Esophagus muscularis mucosa (tissue), 4 donors: ENCODE measurements around the gene TBC1D10B. TPM values are rescaled to one million over a fixed set of nuclear protein-coding genes. Genes with fewer than 3 reads are reported as not detected.

ENCODE experiments used
- DNase-seq: peaks from one replicate; pipeline ENCODE4 v3.0.0-alpha.2; 2017; ENCODE audit errors: extremely low spot score
- H3K27ac ChIP-seq, 4 donors: fragments of 200-600 bp; sonication (generic); replicated peaks in 1 of 4; 1 replicate in 3 of 4; 2 replicates in 1 of 4; pipeline ENCODE4 v1.5.1; 2016 to 2019; ENCODE audit warnings: mild to moderate bottlenecking in 1 of 4
- H3K27me3 ChIP-seq, 4 donors: fragments of 200-600 bp; sonication (generic); one replicate each; pipeline versions ENCODE4 v1.5.1 to v1.6.0; 2016 to 2019
- H3K36me3 ChIP-seq, 4 donors: fragments of 200-600 bp; sonication (generic); one replicate each; pipeline ENCODE4 v1.5.1; 2016 to 2019
- H3K4me1 ChIP-seq, 4 donors: fragments of 200-600 bp; sonication (generic); one replicate each; pipeline ENCODE4 v1.5.1; 2016 to 2019
- H3K4me3 ChIP-seq, 4 donors: fragments of 200-600 bp; sonication (generic); 1 replicate in 2 of 4; 2 replicates in 2 of 4; pipeline ENCODE4 v1.5.1; 2016 to 2019; ENCODE audit warnings: mild to moderate bottlenecking in 4 of 4, moderate library complexity in 1 of 4
- H3K9me3 ChIP-seq, 4 donors: fragments of 200-600 bp; sonication (generic); 1 replicate in 3 of 4; 2 replicates in 1 of 4; pipeline ENCODE4 v1.5.1; 2016 to 2019
- EP300 ChIP-seq: sonication (generic); formaldehyde crosslinking; IDR thresholded peaks from one replicate; pipeline ENCODE4 v1.6.1; 2017; ENCODE audit warnings: antibody characterized with exemption
- POLR2A ChIP-seq: fragments of 450-650 bp; IDR thresholded peaks from one replicate; pipeline ENCODE4 v1.6.1; 2017; ENCODE audit warnings: antibody characterized with exemption, moderate library complexity, mild to moderate bottlenecking, low read depth
- POLR2AphosphoS5 ChIP-seq, 2 donors: sonication (generic); formaldehyde crosslinking; IDR thresholded peaks; one replicate each; pipeline ENCODE4 v1.6.1; 2017; ENCODE audit warnings: antibody characterized with exemption in 2 of 2
- WGBS: methylation state at CpG from one replicate; pipeline ENCODE4 v1.1.5; 2018; 5-methylcytosine and 5-hydroxymethylcytosine counted together
- intact Hi-C: fragments of 100-400 bp; cut with DNase I; formaldehyde crosslinking; loops from one replicate; pipeline ENCODE4 v1.15.1; 2023
- total RNA-seq, 4 donors: library from RNA; depleted of rRNA; stranded (reverse); fragments of >200 nt; gene quantifications; one replicate each; pipeline versions ENCODE4 v1.1.0 to v1.2.1, GENCODE V29; 2016
- TF ChIP-seq, protein P1 (sequence below), 3 experiments: fragments of 200-600 bp in 2 of 3; fragments of 450-650 bp in 1 of 3; sonication (generic) in 2 of 3; IDR thresholded peaks; one replicate each; pipeline ENCODE4 v1.5.1; 2017 to 2019; ENCODE audit warnings: antibody characterized with exemption in 3 of 3, mild to moderate bottlenecking in 2 of 3, moderate library complexity in 1 of 3

The TBC1D10B gene
- total RNA-seq, 4 donors from 2014 or later: 21.2 to 41.5 (median 29.4) TPM

- no peaks in the 10 kb centered on the region for H3K27me3 ChIP-seq
- TF ChIP-seq POLR2A (no peak), POLR2AphosphoS5 (IDR thresholded peaks at IDR 0.05) (no peak), EP300 (no peak)
- TF ChIP-seq, protein P1, sequence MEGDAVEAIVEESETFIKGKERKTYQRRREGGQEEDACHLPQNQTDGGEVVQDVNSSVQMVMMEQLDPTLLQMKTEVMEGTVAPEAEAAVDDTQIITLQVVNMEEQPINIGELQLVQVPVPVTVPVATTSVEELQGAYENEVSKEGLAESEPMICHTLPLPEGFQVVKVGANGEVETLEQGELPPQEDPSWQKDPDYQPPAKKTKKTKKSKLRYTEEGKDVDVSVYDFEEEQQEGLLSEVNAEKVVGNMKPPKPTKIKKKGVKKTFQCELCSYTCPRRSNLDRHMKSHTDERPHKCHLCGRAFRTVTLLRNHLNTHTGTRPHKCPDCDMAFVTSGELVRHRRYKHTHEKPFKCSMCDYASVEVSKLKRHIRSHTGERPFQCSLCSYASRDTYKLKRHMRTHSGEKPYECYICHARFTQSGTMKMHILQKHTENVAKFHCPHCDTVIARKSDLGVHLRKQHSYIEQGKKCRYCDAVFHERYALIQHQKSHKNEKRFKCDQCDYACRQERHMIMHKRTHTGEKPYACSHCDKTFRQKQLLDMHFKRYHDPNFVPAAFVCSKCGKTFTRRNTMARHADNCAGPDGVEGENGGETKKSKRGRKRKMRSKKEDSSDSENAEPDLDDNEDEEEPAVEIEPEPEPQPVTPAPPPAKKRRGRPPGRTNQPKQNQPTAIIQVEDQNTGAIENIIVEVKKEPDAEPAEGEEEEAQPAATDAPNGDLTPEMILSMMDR (IDR thresholded peaks at IDR 0.05): no peak
- H3K4me3 ChIP-seq: no peak overlapping the region
- H3K27ac ChIP-seq: no peak overlapping the region
- H3K9me3 ChIP-seq: no peaks in the 10 kb centered on the region
- WGBS: 85% methylated on average over 8 of the region's 8 CpGs
- intact Hi-C loops: no loop called here
- no peaks in the 10 kb centered on the region for H3K36me3 ChIP-seq
- peaks cover 23 to 37% (median 29%) of the 10 kb centered on the region in 4 donors for H3K4me1 ChIP-seq
- no peak for DNase-seq
Observed at GRCh38 chr16:30375864-30376263, 5.6 kb upstream of the TBC1D10B start.

DNA sequence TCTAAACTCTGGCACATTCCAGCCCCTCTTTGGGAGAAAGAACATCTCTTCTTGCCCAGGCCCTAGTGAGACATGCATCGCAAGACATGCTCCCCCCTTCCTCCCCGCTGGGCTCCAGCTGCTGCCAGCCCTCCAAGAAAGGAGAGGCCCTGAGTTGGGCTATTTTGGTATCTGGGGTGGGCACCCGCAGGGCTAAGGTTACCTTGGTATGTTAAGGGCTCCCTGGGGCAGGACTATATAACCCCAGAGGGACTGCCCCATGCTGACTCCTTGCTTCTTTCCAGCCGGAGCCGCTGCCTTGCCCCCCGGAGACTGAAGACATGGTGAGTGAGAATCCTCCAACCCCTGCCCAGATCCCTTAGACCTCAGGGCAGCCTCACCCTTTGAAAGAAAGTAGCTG is 4.2 kb upstream of the TBC1D10B start, which contains the start of gene MYL11:
TSS of gene MYL11 (plus strand) at position 265 of the 400 bp plus-strand sequence. CDS start at position 321, 56 bp downstream.
- 91% methylated on average over 6 of the region's 6 CpGs for WGBS
- TF ChIP-seq EP300 (no peak), POLR2AphosphoS5 (IDR thresholded peaks at IDR 0.05) (no peak), POLR2A (no peak)
- TF ChIP-seq, protein P1 (IDR thresholded peaks at IDR 0.05): no peak
- intact Hi-C loops: no loop called here

GRCh38 chr16:30372725-30373124 is 2.4 kb upstream of the TBC1D10B start:
- no peak for TF ChIP-seq POLR2A
- TF ChIP-seq, protein P1 (IDR thresholded peaks at IDR 0.05): no peak
- TF ChIP-seq POLR2AphosphoS5 (IDR thresholded peaks at IDR 0.05): no peak
- no peak for TF ChIP-seq EP300
- Histone ChIP-seq H3K27me3 (no peaks in the 10 kb centered on the region), H3K4me3 (no peak overlapping the region), H3K27ac (no peak overlapping the region), H3K36me3 (no peaks in the 10 kb centered on the region), H3K4me1 (peaks cover 29 to 38% (median 34%) of the 10 kb centered on the region in 4 donors), H3K9me3 (no peaks in the 10 kb centered on the region)
- DNase-seq: no peak
- 94% methylated on average over 5 of the region's 5 CpGs for WGBS
- intact Hi-C loops: no loop called here

More for the DNA sequence above, 4.2 kb upstream of the TBC1D10B start, which contains the start of gene MYL11:
- no peaks in the 10 kb centered on the region for H3K9me3 ChIP-seq
- H3K4me1 ChIP-seq: peaks cover 23 to 34% (median 25%) of the 10 kb centered on the region in 4 donors
- H3K4me3 ChIP-seq: no peak within 1 kb of the TSS
- no peaks in the 10 kb centered on the region for H3K36me3 ChIP-seq
- no peaks in the 10 kb centered on the region for H3K27me3 ChIP-seq
- no peak within 1 kb of the TSS for H3K27ac ChIP-seq
- DNase-seq: no peak

DNA sequence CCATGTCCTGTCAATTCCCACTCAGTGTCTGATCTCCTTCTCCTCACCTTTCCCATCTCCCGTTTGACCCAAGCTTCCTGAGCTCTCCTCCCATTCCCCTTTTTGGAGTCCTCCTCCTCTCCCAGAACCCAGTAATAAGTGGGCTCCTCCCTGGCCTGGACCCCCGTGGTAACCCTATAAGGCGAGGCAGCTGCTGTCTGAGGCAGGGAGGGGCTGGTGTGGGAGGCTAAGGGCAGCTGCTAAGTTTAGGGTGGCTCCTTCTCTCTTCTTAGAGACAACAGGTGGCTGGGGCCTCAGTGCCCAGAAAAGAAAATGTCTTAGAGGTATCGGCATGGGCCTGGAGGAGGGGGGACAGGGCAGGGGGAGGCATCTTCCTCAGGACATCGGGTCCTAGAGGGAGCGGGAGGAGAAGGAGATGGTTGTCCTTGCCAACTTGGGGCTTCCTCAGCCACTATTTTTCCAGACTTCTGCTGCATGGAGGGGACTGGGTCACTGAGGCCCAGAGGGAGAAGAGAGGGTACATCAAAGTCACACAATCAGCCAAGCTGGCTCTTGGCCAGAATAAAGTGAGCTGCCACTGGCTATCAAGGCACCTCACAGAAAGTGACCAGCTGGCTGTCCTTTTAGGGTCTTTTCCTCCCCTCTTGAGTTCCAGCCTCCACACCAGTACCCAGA is 1.9 kb upstream of the TBC1D10B start:
- Histone ChIP-seq H3K36me3 (no peaks in the 10 kb centered on the region), H3K4me1 (peaks cover 31 to 38% (median 35%) of the 10 kb centered on the region in 4 donors), H3K4me3 (no peak overlapping the region), H3K9me3 (no peaks in the 10 kb centered on the region), H3K27me3 (no peaks in the 10 kb centered on the region), H3K27ac (no peak overlapping the region)
- TF ChIP-seq, protein P1 (IDR thresholded peaks at IDR 0.05): no peak
- TF ChIP-seq EP300 (no peak), POLR2A (no peak), POLR2AphosphoS5 (IDR thresholded peaks at IDR 0.05) (no peak)
- intact Hi-C loops: no loop called here
- 90% methylated on average over 6 of the region's 6 CpGs for WGBS
- no peak for DNase-seq
